ENCODE data around the gene ZFPM1.

Gene ZFPM1

GRCh38 chr16:88537859-88538258 lies 84.8 kb downstream of the ZFPM1 start:
- no peak for TF ChIP-seq CTCF (IDR thresholded peaks at IDR 0.05; ENCODE audit: insufficient read depth, low read length, poor library complexity, severe bottlenecking)
- no peaks in the 10 kb centered on the region for H3K27me3 ChIP-seq (replicated peaks; ENCODE audit: control insufficient read depth, insufficient read depth, low read length)

GRCh38 chr16:88538366-88539060 lies 85.4 kb downstream of the ZFPM1 start:
- Histone ChIP-seq H3K36me3 (ENCODE audit: control insufficient read depth, insufficient read depth, low read length) (no peaks in the 10 kb centered on the region; the same call in 1 of the 2 replicates), H3K27me3 (replicated peaks; ENCODE audit: control insufficient read depth, insufficient read depth, low read length) (no peaks in the 10 kb centered on the region), H3K4me3 (replicated peaks; ENCODE audit: low read depth, low read length) (no peak overlapping the region)
- TF ChIP-seq CTCF (IDR thresholded peaks at IDR 0.05; ENCODE audit: insufficient read depth, low read length, poor library complexity, severe bottlenecking), result no peak
- peak; percentile 3 for DNase-seq (ENCODE audit: extremely low read depth, insufficient read length)

More at GRCh38 chr16:88537859-88538258, 84.8 kb downstream of the ZFPM1 start:
- DNase-seq (ENCODE audit: extremely low read depth, insufficient read length), result no peak
- no peak overlapping the region for H3K4me3 ChIP-seq (replicated peaks; ENCODE audit: low read depth, low read length)
- H3K36me3 ChIP-seq (ENCODE audit: control insufficient read depth, insufficient read depth, low read length), result no peaks in the 10 kb centered on the region; the same call in 1 of the 2 replicates

GRCh38 chr16:88539261-88539651 lies 86.2 kb downstream of the ZFPM1 start:
- H3K4me3 ChIP-seq (replicated peaks; ENCODE audit: low read depth, low read length), result no peak overlapping the region
- DNase-seq (ENCODE audit: extremely low read depth, insufficient read length), result no peak
- no peaks in the 10 kb centered on the region for H3K27me3 ChIP-seq (replicated peaks; ENCODE audit: control insufficient read depth, insufficient read depth, low read length)
- no peaks in the 10 kb centered on the region; the same call in 1 of the 2 replicates for H3K36me3 ChIP-seq (ENCODE audit: control insufficient read depth, insufficient read depth, low read length)
- no peak for TF ChIP-seq CTCF (IDR thresholded peaks at IDR 0.05; ENCODE audit: insufficient read depth, low read length, poor library complexity, severe bottlenecking)

GRCh38 chr16:88539652-88540345 lies 86.7 kb downstream of the ZFPM1 start:
- Histone ChIP-seq H3K27me3 (replicated peaks; ENCODE audit: control insufficient read depth, insufficient read depth, low read length) (no peaks in the 10 kb centered on the region), H3K4me3 (replicated peaks; ENCODE audit: low read depth, low read length) (no peak overlapping the region), H3K36me3 (ENCODE audit: control insufficient read depth, insufficient read depth, low read length) (no peaks in the 10 kb centered on the region; the same call in 1 of the 2 replicates)
- TF ChIP-seq CTCF (IDR thresholded peaks at IDR 0.05; ENCODE audit: insufficient read depth, low read length, poor library complexity, severe bottlenecking), result no peak
- no peak for DNase-seq (ENCODE audit: extremely low read depth, insufficient read length)

- DNase-seq (ENCODE audit: extremely low read depth, insufficient read length), result no peak
- Histone ChIP-seq H3K36me3 (ENCODE audit: control insufficient read depth, insufficient read depth, low read length) (no peaks in the 10 kb centered on the region), H3K27me3 (replicated peaks; ENCODE audit: control insufficient read depth, insufficient read depth, low read length) (no peaks in the 10 kb centered on the region), H3K4me3 (replicated peaks; ENCODE audit: low read depth, low read length) (no peak overlapping the region)
- TF ChIP-seq CTCF (IDR thresholded peaks at IDR 0.05; ENCODE audit: insufficient read depth, low read length, poor library complexity, severe bottlenecking), result no peak
Measured at GRCh38 chr16:88540346-88540977, 87.4 kb downstream of the ZFPM1 start.

All from GM06990 (cell line).